ENCODE results near the gene WNK3.

Gene WNK3

GRCh38 chrX:54237014-54237413 lies 120.8 kb downstream of the WNK3 start:
- no peak for DNase-seq

- DNase-seq, result no peak
Observed at GRCh38 chrX:54230435-54231148, 127.3 kb downstream of the WNK3 start.

GRCh38 chrX:54223581-54223980 lies 134.3 kb downstream of the WNK3 start:
- DNase-seq, result no peak

- DNase-seq, result no peak
Observed at GRCh38 chrX:54213603-54214002, 144.2 kb downstream of the WNK3 start.

GRCh38 chrX:54208531-54208930 lies 149.3 kb downstream of the WNK3 start:
- DNase-seq, result peak; percentile 1

- no peak for DNase-seq
Observed at GRCh38 chrX:54198262-54198661, 159.6 kb downstream of the WNK3 start.

GRCh38 chrX:54194982-54195588 lies 162.8 kb downstream of the WNK3 start:
- DNase-seq, result no peak

- DNase-seq, result no peak
Observed at GRCh38 chrX:54193085-54193821, 164.6 kb downstream of the WNK3 start.

- no peak for DNase-seq
Observed at GRCh38 chrX:54184474-54184873, 173.4 kb downstream of the WNK3 start.

GRCh38 chrX:54182864-54183613 lies 174.8 kb downstream of the WNK3 start, which contains the start of gene FAM120C:
Gene FAM120C, minus strand, starts transcription at chrX:54183254. Its CDS starts 56 bp downstream, at chrX:54183198.
- peak; percentile 76 for DNase-seq

- peak; percentile 48 for DNase-seq
Observed at GRCh38 chrX:54182194-54182863, 175.5 kb downstream of the WNK3 start.

- peak; percentile 14 for DNase-seq
Observed at GRCh38 chrX:54181202-54181953, 176.5 kb downstream of the WNK3 start.

GRCh38 chrX:54180403-54180802 lies 177.4 kb downstream of the WNK3 start:
- DNase-seq, result peak; percentile 47

GRCh38 chrX:54178100-54178940 lies 179.5 kb downstream of the WNK3 start:
- peak; percentile 71 for DNase-seq

GRCh38 chrX:54177306-54177705 lies 180.5 kb downstream of the WNK3 start:
- no peak for DNase-seq

GRCh38 chrX:54173791-54174190 lies 184.1 kb downstream of the WNK3 start:
- no peak for DNase-seq

GRCh38 chrX:54172455-54172854 lies 185.4 kb downstream of the WNK3 start:
- DNase-seq, result no peak

- DNase-seq, result peak; percentile 20
Observed at GRCh38 chrX:54171527-54172250, 186.2 kb downstream of the WNK3 start.

- no peak for DNase-seq
Observed at GRCh38 chrX:54171091-54171490, 186.8 kb downstream of the WNK3 start.

GRCh38 chrX:54166915-54167314 lies 190.9 kb downstream of the WNK3 start:
- DNase-seq, result no peak
